HG03457 (cell line): ENCODE data around the gene GSTM5.
A peak's percentile ranks its signal among the peaks of the same experiment; 100 is the strongest.
"Not testable (repeated sequence)": the region's sequence is repeated elsewhere in the genome, so short reads cannot be mapped to it uniquely, and the experiment has no call there.

Experiments used
- ATAC-seq: cut with Tn5 transposase; IDR thresholded peaks from one replicate; pipeline ENCODE4 v1.9.1; 2021; ENCODE audit warnings: moderate number of reproducible peaks; ENCODE audit not compliant: unreplicated experiment

GSTM5 gene

GRCh38 chr1:109711593-109712320, at the start of gene GSTM5:
Gene GSTM5, plus strand, starts transcription at chr1:109712251. Its CDS starts 62 bp downstream, at chr1:109712313.
- ATAC-seq, result not testable (repeated sequence)

GRCh38 chr1:109664671-109665070, 47.4 kb upstream of the GSTM5 start:
- no peak for ATAC-seq

GRCh38 chr1:109667452-109668122, 44.5 kb upstream of the GSTM5 start, which contains the start of gene GSTM2:
Gene GSTM2, plus strand, starts transcription at chr1:109668057. Its CDS starts 59 bp downstream, at chr1:109668116.
- ATAC-seq, result peak; percentile 93

GRCh38 chr1:109668123-109668775, 43.8 kb upstream of the GSTM5 start:
- no peak for ATAC-seq

- no peak for ATAC-seq
Observed at GRCh38 chr1:109669246-109669948, 42.7 kb upstream of the GSTM5 start.

GRCh38 chr1:109669949-109670302, 42.1 kb upstream of the GSTM5 start:
- ATAC-seq, result not testable (repeated sequence)

- ATAC-seq, result no peak
Observed at GRCh38 chr1:109671067-109671466, 41.0 kb upstream of the GSTM5 start.

- not testable (repeated sequence) for ATAC-seq
Observed at GRCh38 chr1:109673861-109674260, 38.2 kb upstream of the GSTM5 start.

GRCh38 chr1:109676683-109677381, 35.2 kb upstream of the GSTM5 start:
- ATAC-seq, result not testable (repeated sequence)

GRCh38 chr1:109677459-109677858, 34.6 kb upstream of the GSTM5 start:
- ATAC-seq, result no peak

GRCh38 chr1:109678637-109679036, 33.4 kb upstream of the GSTM5 start:
- not testable (repeated sequence) for ATAC-seq

- not testable (repeated sequence) for ATAC-seq
Observed at GRCh38 chr1:109684777-109685176, 27.3 kb upstream of the GSTM5 start.

- ATAC-seq, result not testable (repeated sequence)
Observed at GRCh38 chr1:109685399-109685798, 26.7 kb upstream of the GSTM5 start.

GRCh38 chr1:109685890-109686289, 26.2 kb upstream of the GSTM5 start:
- not testable (repeated sequence) for ATAC-seq

- ATAC-seq, result peak; percentile 16
Observed at GRCh38 chr1:109687109-109687508, 24.9 kb upstream of the GSTM5 start.

GRCh38 chr1:109687641-109688499, 24.2 kb upstream of the GSTM5 start, which contains the start of gene GSTM1:
Gene GSTM1, plus strand, starts transcription at chr1:109687817. Its CDS starts 57 bp downstream, at chr1:109687874.
- ATAC-seq, result peak; percentile 94

- ATAC-seq, result no peak
Observed at GRCh38 chr1:109689844-109690405, 22.1 kb upstream of the GSTM5 start.

GRCh38 chr1:109691759-109692158, 20.3 kb upstream of the GSTM5 start:
- ATAC-seq, result no peak

GRCh38 chr1:109694400-109694799, 17.7 kb upstream of the GSTM5 start:
- ATAC-seq, result not testable (repeated sequence)
